HG02642 (cell line): ENCODE measurements around the gene LIMS4.
"Not testable (repeated sequence)": the region's sequence is repeated elsewhere in the genome, so short reads cannot be mapped to it uniquely, and the experiment has no call there.

ENCODE experiments used
- ATAC-seq: cut with Tn5 transposase; IDR thresholded peaks from one replicate; pipeline ENCODE4 v1.9.1; 2021; ENCODE audit warnings: mild to moderate bottlenecking; ENCODE audit not compliant: unreplicated experiment, poor library complexity

LIMS4 gene

GRCh38 chr2:110455080-110455670 lies 17.4 kb downstream of the LIMS4 start:
- ATAC-seq, result not testable (repeated sequence)

GRCh38 chr2:110450951-110451350 lies 21.7 kb downstream of the LIMS4 start:
- ATAC-seq, result not testable (repeated sequence)

- not testable (repeated sequence) for ATAC-seq
These were observed 23.3 kb downstream of the LIMS4 start for GRCh38 chr2:110449127-110449947.

DNA sequence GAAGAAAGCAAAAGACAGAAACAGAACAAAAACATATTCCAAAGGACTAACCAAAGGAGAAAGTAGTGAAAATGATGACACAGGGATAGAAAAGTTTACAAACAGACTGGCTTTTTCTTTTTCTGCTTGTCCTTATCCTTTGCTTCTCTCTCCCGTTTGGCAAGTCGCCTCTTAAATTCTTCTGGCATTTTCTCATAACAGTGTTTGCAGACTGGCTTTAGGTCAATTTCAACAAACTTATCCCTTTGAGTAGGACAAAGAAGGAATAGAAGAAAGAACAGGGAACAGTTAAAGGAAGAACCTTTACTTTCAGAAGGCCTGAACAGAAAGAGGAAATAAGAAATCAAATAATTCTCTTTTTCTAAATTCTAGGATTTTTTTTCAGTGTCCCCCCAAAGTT lies 26.0 kb downstream of the LIMS4 start:
- ATAC-seq, result not testable (repeated sequence)

DNA sequence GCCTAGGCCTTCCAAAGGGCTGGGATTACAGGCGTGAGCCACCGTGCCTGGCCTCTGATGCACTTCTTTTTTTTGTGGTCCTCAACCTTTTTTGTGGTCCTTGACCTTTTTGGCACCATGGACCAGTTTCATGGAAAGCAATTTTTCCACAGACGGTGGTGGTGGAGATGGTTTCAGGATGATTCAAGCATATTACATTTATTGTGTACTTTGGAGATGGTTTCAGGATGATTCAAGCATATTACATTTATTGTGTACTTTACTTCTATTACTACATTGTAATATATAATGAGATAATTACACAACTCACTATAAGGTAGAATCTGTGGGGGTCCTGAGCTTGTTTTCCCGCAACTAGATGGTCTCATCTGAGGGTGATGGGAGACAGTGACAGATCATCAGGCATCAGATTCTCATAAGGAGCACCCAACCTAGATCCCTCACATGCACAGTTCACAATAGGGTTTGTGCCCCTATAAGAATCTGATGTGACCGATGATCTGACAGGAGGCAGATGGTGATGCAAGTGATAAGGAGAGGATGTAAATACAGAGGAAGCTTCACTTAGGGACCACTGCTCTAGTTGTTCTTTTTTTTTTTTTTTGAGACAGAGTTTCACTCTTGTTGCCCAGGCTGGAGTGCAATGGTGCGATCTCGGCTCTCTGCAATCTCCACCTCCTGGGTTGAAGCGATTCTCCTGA lies 29.2 kb downstream of the LIMS4 start:
- not testable (repeated sequence) for ATAC-seq

DNA sequence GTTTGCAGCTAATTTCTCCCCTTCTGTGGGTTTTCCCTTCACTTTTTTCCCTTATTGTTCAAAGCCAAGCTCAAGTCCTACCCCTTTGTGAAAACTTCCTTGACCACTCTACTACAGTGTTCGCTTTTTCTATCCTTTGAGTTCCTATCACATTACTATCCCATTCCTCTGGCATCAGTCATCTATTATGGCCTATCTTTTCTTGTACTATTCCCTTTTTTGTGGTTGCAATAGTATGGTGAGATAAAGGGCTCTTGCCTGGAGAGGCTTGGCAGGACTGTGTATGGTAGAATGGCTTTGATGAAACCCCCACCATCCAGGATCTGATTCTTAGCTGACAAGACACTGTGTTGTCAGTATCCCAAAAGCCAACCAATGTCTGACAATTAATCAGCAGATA lies 30.7 kb downstream of the LIMS4 start:
- not testable (repeated sequence) for ATAC-seq

GRCh38 chr2:110434565-110434964 lies 38.1 kb downstream of the LIMS4 start:
- not testable (repeated sequence) for ATAC-seq

GRCh38 chr2:110425725-110426124 lies 46.9 kb downstream of the LIMS4 start:
- not testable (repeated sequence) for ATAC-seq

- ATAC-seq, result not testable (repeated sequence)
These were observed 48.2 kb downstream of the LIMS4 start for GRCh38 chr2:110424421-110424820.

GRCh38 chr2:110423574-110423962 lies 49.0 kb downstream of the LIMS4 start:
- not testable (repeated sequence) for ATAC-seq

- ATAC-seq, result not testable (repeated sequence)
These were observed 49.6 kb downstream of the LIMS4 start for GRCh38 chr2:110422852-110423573.

- ATAC-seq, result not testable (repeated sequence)
These were observed 51.8 kb downstream of the LIMS4 start for GRCh38 chr2:110420641-110421354.

GRCh38 chr2:110407142-110407541 lies 65.5 kb downstream of the LIMS4 start:
- not testable (repeated sequence) for ATAC-seq

DNA sequence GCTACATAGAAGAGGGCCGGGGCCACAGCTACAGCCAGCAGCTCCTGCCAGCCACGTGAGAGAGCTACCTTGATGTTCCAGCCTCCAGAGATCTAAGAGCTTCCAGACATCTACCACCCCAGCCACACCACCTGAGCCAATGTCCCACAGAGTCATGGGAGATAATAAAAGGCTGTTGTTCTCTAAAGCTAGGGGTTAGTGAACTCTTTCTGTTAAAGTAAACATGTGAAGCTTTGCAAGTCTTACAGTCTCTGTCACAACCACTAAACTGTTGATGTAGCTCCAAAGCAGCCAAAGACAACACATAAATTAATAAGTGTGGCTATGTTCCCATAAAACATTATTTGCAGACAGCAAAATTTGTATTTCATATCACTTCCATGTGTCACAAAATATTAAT lies 67.6 kb downstream of the LIMS4 start:
- not testable (repeated sequence) for ATAC-seq

DNA sequence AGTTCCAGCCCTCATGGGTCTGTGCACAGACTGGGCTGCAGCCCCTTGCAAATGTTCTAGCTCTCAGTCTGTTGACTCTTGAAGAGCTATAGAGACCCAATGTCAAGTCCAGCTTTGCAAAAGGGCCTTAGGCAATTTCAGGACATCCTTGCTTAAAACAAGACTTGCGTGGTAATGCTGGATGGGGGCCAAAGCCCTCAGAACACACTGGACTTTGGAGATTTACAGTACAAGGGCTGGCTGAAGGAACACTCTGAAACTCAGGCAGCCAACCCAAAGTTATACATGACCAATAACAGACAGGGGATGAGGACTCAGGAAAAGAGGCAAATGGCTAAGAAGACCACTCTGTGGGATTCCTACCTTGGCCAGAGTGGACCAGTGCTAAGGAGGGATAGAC lies 68.4 kb downstream of the LIMS4 start:
- not testable (repeated sequence) for ATAC-seq

- ATAC-seq, result peak; percentile 74
These were observed 71.5 kb downstream of the LIMS4 start for GRCh38 chr2:110401001-110401618.

- ATAC-seq, result not testable (repeated sequence)
These were observed 73.2 kb downstream of the LIMS4 start for GRCh38 chr2:110399378-110399777.

- not testable (repeated sequence) for ATAC-seq
These were observed 76.6 kb downstream of the LIMS4 start for GRCh38 chr2:110395990-110396389.
